Testis (tissue), 2 donors: Measurements from ENCODE around the gene ZDHHC17.

Experiments
- POLR2A ChIP-seq: fragments of 450-650 bp; IDR thresholded peaks from one replicate; pipeline ENCODE4 v1.6.1; 2017; ENCODE audit warnings: antibody characterized with exemption, mild to moderate bottlenecking, moderate library complexity
- TF ChIP-seq, protein P1 (sequence below), 3 experiments: fragments of 450-650 bp in 2 of 3; fragments of 200-600 bp in 1 of 3; sonication (generic) in 1 of 3; IDR thresholded peaks; one replicate each; pipeline ENCODE4 v1.5.1; 2016 to 2019; ENCODE audit warnings: antibody characterized with exemption in 3 of 3, mild to moderate bottlenecking in 2 of 3, moderate library complexity in 1 of 3

DNA sequence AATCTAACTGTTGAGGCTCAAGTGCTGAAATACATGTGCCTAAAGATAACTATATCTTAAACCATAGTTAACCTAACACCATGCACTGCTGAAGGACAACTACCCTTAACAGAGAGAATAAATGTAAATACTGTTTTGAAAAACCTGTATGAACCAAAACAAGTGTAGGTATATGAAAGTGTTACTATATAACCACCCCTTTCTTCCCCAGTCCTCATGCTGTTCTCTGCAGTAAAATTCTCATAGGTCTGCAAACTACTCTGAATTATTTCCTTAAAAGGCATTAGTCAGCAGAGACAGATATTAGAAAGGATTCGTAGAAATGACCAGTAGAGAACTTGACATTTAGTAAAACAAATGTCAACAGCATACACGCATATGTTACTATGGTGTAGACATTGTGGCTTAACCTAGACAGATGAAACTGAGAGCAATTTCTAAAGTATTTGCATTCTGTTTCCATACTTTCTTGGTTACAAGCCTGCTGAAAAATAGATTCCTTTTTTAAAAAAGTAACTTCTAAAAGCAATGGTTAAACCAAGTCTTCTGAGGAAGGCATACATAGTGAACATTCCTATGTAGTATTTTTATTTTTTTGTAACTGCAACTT, 101.0 kb downstream of the ZDHHC17 start:
- TF ChIP-seq, protein P1, sequence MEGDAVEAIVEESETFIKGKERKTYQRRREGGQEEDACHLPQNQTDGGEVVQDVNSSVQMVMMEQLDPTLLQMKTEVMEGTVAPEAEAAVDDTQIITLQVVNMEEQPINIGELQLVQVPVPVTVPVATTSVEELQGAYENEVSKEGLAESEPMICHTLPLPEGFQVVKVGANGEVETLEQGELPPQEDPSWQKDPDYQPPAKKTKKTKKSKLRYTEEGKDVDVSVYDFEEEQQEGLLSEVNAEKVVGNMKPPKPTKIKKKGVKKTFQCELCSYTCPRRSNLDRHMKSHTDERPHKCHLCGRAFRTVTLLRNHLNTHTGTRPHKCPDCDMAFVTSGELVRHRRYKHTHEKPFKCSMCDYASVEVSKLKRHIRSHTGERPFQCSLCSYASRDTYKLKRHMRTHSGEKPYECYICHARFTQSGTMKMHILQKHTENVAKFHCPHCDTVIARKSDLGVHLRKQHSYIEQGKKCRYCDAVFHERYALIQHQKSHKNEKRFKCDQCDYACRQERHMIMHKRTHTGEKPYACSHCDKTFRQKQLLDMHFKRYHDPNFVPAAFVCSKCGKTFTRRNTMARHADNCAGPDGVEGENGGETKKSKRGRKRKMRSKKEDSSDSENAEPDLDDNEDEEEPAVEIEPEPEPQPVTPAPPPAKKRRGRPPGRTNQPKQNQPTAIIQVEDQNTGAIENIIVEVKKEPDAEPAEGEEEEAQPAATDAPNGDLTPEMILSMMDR (IDR thresholded peaks at IDR 0.05): no peak
- no peak for TF ChIP-seq POLR2A
